ENCODE measurements around the gene SASS6.

Gene SASS6

DNA sequence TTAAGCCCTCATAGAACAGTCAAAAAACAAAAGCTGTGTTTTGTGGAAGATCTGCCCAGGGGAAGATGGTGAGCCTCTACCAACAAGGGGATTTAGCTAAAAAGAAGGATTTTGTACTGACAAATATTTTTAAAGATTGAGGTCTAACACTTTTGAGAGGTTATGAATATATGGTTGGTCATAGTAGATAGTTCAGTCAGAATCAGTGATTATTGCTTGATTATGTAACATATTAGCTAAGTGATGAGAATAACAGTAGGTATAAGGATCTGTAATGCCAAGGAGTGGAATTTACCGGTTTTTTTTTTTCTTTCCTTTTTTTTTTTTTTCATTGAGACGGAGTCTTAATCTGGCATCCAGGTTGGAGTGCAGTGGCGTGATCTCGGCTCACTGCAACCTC, 79.0 kb downstream of the SASS6 start:
- TF ChIP-seq NFIC (IDR thresholded peaks at IDR 0.05): no peak
- TF ChIP-seq EP300 (IDR thresholded peaks at IDR 0.05; ENCODE audit: borderline replicate concordance): no peak
- TF ChIP-seq, protein P1, sequence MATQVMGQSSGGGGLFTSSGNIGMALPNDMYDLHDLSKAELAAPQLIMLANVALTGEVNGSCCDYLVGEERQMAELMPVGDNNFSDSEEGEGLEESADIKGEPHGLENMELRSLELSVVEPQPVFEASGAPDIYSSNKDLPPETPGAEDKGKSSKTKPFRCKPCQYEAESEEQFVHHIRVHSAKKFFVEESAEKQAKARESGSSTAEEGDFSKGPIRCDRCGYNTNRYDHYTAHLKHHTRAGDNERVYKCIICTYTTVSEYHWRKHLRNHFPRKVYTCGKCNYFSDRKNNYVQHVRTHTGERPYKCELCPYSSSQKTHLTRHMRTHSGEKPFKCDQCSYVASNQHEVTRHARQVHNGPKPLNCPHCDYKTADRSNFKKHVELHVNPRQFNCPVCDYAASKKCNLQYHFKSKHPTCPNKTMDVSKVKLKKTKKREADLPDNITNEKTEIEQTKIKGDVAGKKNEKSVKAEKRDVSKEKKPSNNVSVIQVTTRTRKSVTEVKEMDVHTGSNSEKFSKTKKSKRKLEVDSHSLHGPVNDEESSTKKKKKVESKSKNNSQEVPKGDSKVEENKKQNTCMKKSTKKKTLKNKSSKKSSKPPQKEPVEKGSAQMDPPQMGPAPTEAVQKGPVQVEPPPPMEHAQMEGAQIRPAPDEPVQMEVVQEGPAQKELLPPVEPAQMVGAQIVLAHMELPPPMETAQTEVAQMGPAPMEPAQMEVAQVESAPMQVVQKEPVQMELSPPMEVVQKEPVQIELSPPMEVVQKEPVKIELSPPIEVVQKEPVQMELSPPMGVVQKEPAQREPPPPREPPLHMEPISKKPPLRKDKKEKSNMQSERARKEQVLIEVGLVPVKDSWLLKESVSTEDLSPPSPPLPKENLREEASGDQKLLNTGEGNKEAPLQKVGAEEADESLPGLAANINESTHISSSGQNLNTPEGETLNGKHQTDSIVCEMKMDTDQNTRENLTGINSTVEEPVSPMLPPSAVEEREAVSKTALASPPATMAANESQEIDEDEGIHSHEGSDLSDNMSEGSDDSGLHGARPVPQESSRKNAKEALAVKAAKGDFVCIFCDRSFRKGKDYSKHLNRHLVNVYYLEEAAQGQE (IDR thresholded peaks at IDR 0.05; ENCODE audit: low read depth): no peak
- no peak for TF ChIP-seq YY1 (IDR thresholded peaks at IDR 0.05; ENCODE audit: low read depth)
- TF ChIP-seq CEBPB (IDR thresholded peaks at IDR 0.05): no peak
- TF ChIP-seq, protein P2, sequence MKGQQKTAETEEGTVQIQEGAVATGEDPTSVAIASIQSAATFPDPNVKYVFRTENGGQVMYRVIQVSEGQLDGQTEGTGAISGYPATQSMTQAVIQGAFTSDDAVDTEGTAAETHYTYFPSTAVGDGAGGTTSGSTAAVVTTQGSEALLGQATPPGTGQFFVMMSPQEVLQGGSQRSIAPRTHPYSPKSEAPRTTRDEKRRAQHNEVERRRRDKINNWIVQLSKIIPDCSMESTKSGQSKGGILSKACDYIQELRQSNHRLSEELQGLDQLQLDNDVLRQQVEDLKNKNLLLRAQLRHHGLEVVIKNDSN (IDR thresholded peaks at IDR 0.05): no peak
- no peak for TF ChIP-seq TAF1 (IDR thresholded peaks at IDR 0.05; ENCODE audit: low read depth)
- no peak for TF ChIP-seq EGR1 (IDR thresholded peaks at IDR 0.05)
- no peak for TF ChIP-seq RAD21 (IDR thresholded peaks at IDR 0.05; ENCODE audit: low read depth)

DNA sequence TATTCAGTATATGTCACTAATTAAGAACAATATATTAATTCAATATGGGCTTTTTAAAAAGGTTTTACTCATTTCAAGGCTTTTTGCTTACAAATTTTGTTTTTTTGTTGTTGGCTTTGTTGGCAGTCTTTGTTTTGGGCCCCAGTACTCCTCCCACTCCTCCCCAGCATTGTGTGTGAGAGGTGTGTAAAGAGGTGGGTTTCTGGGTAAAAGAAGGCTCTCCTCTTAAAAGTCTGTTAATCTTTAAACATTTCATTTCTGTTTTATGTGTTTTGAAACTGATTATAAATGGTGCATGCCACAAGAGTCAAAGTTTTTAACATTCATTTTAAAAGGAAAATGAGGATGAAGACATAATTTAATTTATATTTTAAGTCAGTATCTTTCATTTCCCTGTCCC, 79.6 kb downstream of the SASS6 start:
- TF ChIP-seq YY1 (IDR thresholded peaks at IDR 0.05; ENCODE audit: low read depth) (no peak), CEBPB (IDR thresholded peaks at IDR 0.05) (no peak), EGR1 (IDR thresholded peaks at IDR 0.05) (no peak), TEAD4 (IDR thresholded peaks at IDR 0.05) (no peak), CREB1 (IDR thresholded peaks at IDR 0.05; ENCODE audit: low read depth) (no peak), EP300 (IDR thresholded peaks at IDR 0.05; ENCODE audit: borderline replicate concordance) (no peak), TCF12 (IDR thresholded peaks at IDR 0.05; ENCODE audit: low read depth) (no peak), NFIC (IDR thresholded peaks at IDR 0.05) (no peak), RAD21 (IDR thresholded peaks at IDR 0.05; ENCODE audit: low read depth) (no peak), TAF1 (IDR thresholded peaks at IDR 0.05; ENCODE audit: low read depth) (no peak), ZBTB7A (IDR thresholded peaks at IDR 0.05; ENCODE audit: low read depth) (no peak), FOXM1 (IDR thresholded peaks at IDR 0.05; ENCODE audit: borderline replicate concordance, low read depth) (no peak)
- TF ChIP-seq, protein P3, sequence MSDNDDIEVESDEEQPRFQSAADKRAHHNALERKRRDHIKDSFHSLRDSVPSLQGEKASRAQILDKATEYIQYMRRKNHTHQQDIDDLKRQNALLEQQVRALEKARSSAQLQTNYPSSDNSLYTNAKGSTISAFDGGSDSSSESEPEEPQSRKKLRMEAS (IDR thresholded peaks at IDR 0.05): no peak
- TF ChIP-seq, protein P1 (IDR thresholded peaks at IDR 0.05; ENCODE audit: low read depth): no peak
- TF ChIP-seq, protein P2 (IDR thresholded peaks at IDR 0.05): no peak

DNA sequence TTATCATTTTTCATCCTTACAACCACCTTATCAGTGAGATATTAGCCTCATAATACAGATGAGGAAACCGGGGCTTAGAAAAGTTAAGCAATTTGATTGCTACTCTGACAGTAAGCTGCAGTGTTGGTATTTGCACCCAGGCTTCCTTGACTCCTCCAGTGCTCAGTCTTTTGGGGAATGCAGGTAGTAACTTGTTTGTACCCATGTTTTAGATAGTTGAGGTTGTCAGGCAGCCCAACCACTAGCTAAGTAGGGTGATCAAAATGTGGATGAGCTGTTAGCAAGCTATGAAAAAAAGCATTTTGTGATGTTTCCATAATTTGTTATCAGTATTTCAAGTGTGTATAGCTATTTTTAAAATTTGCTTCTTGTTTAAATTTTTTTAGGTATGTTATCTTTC, 80.8 kb downstream of the SASS6 start:
- TF ChIP-seq NFIC (IDR thresholded peaks at IDR 0.05) (no peak), ZBTB7A (IDR thresholded peaks at IDR 0.05; ENCODE audit: low read depth) (no peak), FOXM1 (IDR thresholded peaks at IDR 0.05; ENCODE audit: borderline replicate concordance, low read depth) (no peak), YY1 (IDR thresholded peaks at IDR 0.05; ENCODE audit: low read depth) (no peak), CEBPB (IDR thresholded peaks at IDR 0.05) (no peak), TCF12 (IDR thresholded peaks at IDR 0.05; ENCODE audit: low read depth) (no peak), EGR1 (IDR thresholded peaks at IDR 0.05) (no peak), TEAD4 (IDR thresholded peaks at IDR 0.05) (no peak), TAF1 (IDR thresholded peaks at IDR 0.05; ENCODE audit: low read depth) (no peak), RAD21 (IDR thresholded peaks at IDR 0.05; ENCODE audit: low read depth) (no peak), CREB1 (IDR thresholded peaks at IDR 0.05; ENCODE audit: low read depth) (no peak), EP300 (IDR thresholded peaks at IDR 0.05; ENCODE audit: borderline replicate concordance) (no peak)
- TF ChIP-seq, protein P3 (IDR thresholded peaks at IDR 0.05): no peak
- TF ChIP-seq, protein P2 (IDR thresholded peaks at IDR 0.05): no peak
- TF ChIP-seq, protein P1 (IDR thresholded peaks at IDR 0.05; ENCODE audit: low read depth): no peak

DNA sequence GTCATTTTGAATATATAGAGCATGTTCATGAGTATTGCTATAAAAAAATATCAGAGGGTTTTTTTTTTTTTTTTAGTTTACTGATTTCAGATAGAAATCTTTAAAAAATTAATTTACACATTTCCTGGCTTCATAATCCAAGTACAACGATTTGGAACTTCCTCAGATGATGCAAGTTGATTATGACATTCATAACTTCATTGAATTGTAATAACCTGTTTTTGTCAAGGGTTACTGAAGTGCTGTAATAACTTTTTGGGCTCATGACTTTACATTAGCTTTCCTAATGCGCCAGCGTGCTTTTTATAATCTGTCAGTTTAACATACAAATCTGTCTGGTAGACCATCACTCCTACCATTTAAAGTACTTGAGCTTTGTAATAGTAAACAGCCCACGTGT, 81.3 kb downstream of the SASS6 start:
- TF ChIP-seq EP300 (IDR thresholded peaks at IDR 0.05; ENCODE audit: borderline replicate concordance) (no peak), TEAD4 (IDR thresholded peaks at IDR 0.05) (no peak), CEBPB (IDR thresholded peaks at IDR 0.05) (no peak), NFIC (IDR thresholded peaks at IDR 0.05) (no peak), TAF1 (IDR thresholded peaks at IDR 0.05; ENCODE audit: low read depth) (no peak), TCF12 (IDR thresholded peaks at IDR 0.05; ENCODE audit: low read depth) (no peak), CREB1 (IDR thresholded peaks at IDR 0.05; ENCODE audit: low read depth) (no peak), RAD21 (IDR thresholded peaks at IDR 0.05; ENCODE audit: low read depth) (no peak), FOXM1 (IDR thresholded peaks at IDR 0.05; ENCODE audit: borderline replicate concordance, low read depth) (no peak), ZBTB7A (IDR thresholded peaks at IDR 0.05; ENCODE audit: low read depth) (no peak), YY1 (IDR thresholded peaks at IDR 0.05; ENCODE audit: low read depth) (no peak), EGR1 (IDR thresholded peaks at IDR 0.05) (no peak)
- TF ChIP-seq, protein P2 (IDR thresholded peaks at IDR 0.05): no peak
- TF ChIP-seq, protein P1 (IDR thresholded peaks at IDR 0.05; ENCODE audit: low read depth): no peak
- TF ChIP-seq, protein P3 (IDR thresholded peaks at IDR 0.05): no peak
